ENCODE results near the gene HIPK2.

HIPK2 gene

GRCh38 chr7:139693651-139694388 lies 84.0 kb downstream of the HIPK2 start:
- no peak for DNase-seq
- no peak overlapping the region for H3K4ac ChIP-seq (ENCODE audit: low read depth, low read length)
- no peaks in the 10 kb centered on the region for H3K4me1 ChIP-seq (ENCODE audit: control insufficient read depth, low read depth, low read length)
- no peak overlapping the region for H3K4me2 ChIP-seq (ENCODE audit: low read length)
- H3K79me2 ChIP-seq (ENCODE audit: control insufficient read depth, insufficient read depth, low read length) = no peaks in the 10 kb centered on the region
- no peak overlapping the region for H3K56ac ChIP-seq (ENCODE audit: low read length)
- no peak overlapping the region for H3K18ac ChIP-seq (ENCODE audit: low read length)
- no peak overlapping the region for H3K9ac ChIP-seq (ENCODE audit: low read length)
- no peak overlapping the region for H3K27ac ChIP-seq (ENCODE audit: low read depth, low read length)
- no peaks in the 10 kb centered on the region for H3K79me1 ChIP-seq (ENCODE audit: low read length)
- no peak overlapping the region for H4K5ac ChIP-seq (ENCODE audit: low read length)
- no peak overlapping the region for H3K23ac ChIP-seq (ENCODE audit: low read length)
- no peak overlapping the region for H4K8ac ChIP-seq (ENCODE audit: low read depth, low read length)
- WGBS (ENCODE audit: extremely low coverage, insufficient coverage, low lambda C conversion rate) = no CpG with 5 or more reads among the region's 8 CpGs
- no peak overlapping the region for H2BK120ac ChIP-seq (ENCODE audit: low read depth, low read length)
- H3K36me3 ChIP-seq (ENCODE audit: control insufficient read depth, insufficient read depth, low read length) = no peaks in the 10 kb centered on the region
- H2BK15ac ChIP-seq (replicated peaks; ENCODE audit: low read depth) = no peak overlapping the region
- no peak overlapping the region for H2BK5ac ChIP-seq (ENCODE audit: low read length)
- H2AK5ac ChIP-seq (ENCODE audit: low read length) = no peak overlapping the region
- no peak overlapping the region for H3K4me3 ChIP-seq (ENCODE audit: low read length)
- H3K27me3 ChIP-seq (ENCODE audit: insufficient read depth, low read length, poor library complexity) = no peaks in the 10 kb centered on the region

DNA sequence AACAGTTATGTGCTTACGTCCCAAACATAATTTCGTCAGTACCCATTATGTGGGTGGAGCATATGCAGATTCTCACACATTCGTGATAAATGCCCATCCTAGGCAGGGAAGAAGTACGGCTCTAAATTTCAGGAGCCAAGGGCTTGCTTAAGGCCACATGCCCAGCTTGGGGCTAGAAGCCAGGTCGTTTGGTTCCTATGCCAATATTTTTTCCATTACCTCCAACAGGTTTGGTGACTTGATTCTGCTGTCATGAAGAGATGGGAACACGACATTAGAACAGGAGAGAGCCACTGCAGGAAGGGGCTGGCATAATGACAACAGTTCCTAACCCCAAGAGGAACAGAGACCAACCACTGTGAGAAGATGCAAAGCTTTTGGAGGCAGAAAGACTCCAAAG lies 85.1 kb downstream of the HIPK2 start:
- DNase-seq = no peak
- H4K8ac ChIP-seq (ENCODE audit: low read depth, low read length) = no peak overlapping the region
- no peak overlapping the region for H3K56ac ChIP-seq (ENCODE audit: low read length)
- no peak overlapping the region for H3K18ac ChIP-seq (ENCODE audit: low read length)
- WGBS (ENCODE audit: extremely low coverage, insufficient coverage, low lambda C conversion rate) = no CpG with 5 or more reads among the region's 6 CpGs
- no peaks in the 10 kb centered on the region for H3K4me1 ChIP-seq (ENCODE audit: control insufficient read depth, low read depth, low read length)
- no peak overlapping the region for H3K27ac ChIP-seq (ENCODE audit: low read depth, low read length)
- no peak overlapping the region for H3K4ac ChIP-seq (ENCODE audit: low read depth, low read length)
- no peak overlapping the region for H2BK120ac ChIP-seq (ENCODE audit: low read depth, low read length)
- no peaks in the 10 kb centered on the region for H3K79me1 ChIP-seq (ENCODE audit: low read length)
- no peak overlapping the region for H2BK15ac ChIP-seq (replicated peaks; ENCODE audit: low read depth)
- no peak overlapping the region for H4K5ac ChIP-seq (ENCODE audit: low read length)
- no peaks in the 10 kb centered on the region for H3K79me2 ChIP-seq (ENCODE audit: control insufficient read depth, insufficient read depth, low read length)
- H3K36me3 ChIP-seq (ENCODE audit: control insufficient read depth, insufficient read depth, low read length) = no peaks in the 10 kb centered on the region
- no peaks in the 10 kb centered on the region for H3K27me3 ChIP-seq (ENCODE audit: insufficient read depth, low read length, poor library complexity)
- no peak overlapping the region for H3K4me2 ChIP-seq (ENCODE audit: low read length)
- H3K9ac ChIP-seq (ENCODE audit: low read length) = no peak overlapping the region
- H3K23ac ChIP-seq (ENCODE audit: low read length) = no peak overlapping the region
- H3K4me3 ChIP-seq (ENCODE audit: low read length) = no peak overlapping the region
- no peak overlapping the region for H2AK5ac ChIP-seq (ENCODE audit: low read length)
- no peak overlapping the region for H2BK5ac ChIP-seq (ENCODE audit: low read length)

DNA sequence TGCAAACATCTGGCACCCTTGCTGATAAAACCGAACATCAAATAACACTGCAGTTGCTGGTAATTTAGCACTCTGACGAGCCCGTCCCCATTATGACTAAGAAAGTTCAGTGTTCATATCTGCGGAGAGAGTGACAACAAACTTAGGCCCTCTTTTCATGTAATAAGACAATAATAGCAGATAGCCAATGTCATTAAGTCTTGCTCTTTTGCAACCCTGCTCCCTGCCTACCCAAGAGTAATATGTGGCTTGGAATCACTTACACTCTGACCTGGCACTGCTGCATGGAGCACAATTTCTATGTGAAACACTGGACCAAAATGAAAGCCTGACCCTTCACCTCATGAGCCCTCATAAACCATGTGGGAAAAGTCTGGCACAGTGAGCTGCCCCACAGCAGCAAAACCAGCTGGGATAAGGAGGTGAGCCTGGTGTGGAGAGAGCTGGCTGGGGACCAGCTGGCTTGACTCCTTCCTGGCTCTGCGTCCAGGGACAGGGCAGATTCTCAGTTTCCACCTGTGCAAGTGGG lies 86.5 kb downstream of the HIPK2 start:
- no peak for DNase-seq

DNA sequence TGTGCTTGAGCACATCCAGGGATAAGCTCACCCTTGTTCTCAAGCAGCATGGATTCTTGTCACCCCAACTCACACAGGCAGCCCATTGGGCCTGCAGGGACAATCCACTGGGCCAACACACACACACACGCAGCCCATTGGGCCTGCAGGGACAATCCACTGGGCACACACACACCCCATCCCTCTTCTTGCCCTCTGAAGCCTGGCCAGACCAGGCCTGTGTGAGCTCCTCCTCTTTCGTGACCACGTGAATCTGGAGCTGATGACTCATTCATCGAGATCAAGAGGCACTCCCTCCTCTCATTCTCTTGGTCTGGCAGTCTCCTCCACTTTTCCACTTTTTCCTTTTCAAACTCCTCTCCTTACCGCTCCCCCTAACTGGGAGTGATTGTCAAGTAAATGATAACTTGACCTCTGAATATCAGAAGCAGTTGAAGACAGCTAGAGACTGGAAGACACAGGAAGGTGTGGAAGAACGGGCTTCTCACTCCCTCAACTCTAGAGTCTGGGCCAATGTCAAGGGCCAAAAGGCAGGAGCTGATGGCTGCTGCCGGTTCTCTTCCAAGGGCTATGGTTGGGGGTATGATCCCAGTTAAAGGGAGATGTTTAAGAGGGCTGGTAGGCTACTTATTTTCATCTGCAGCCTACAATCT lies 89.7 kb downstream of the HIPK2 start:
- H3K4me3 ChIP-seq (ENCODE audit: low read length) = no peak overlapping the region
- no peaks in the 10 kb centered on the region for H3K27me3 ChIP-seq (ENCODE audit: insufficient read depth, low read length, poor library complexity)
- no peak overlapping the region for H4K5ac ChIP-seq (ENCODE audit: low read length)
- H3K36me3 ChIP-seq (ENCODE audit: control insufficient read depth, insufficient read depth, low read length) = no peaks in the 10 kb centered on the region
- peak; percentile 44 for DNase-seq
- no peaks in the 10 kb centered on the region for H3K79me2 ChIP-seq (ENCODE audit: control insufficient read depth, insufficient read depth, low read length)
- no peak overlapping the region for H3K56ac ChIP-seq (ENCODE audit: low read length)
- H3K79me1 ChIP-seq (ENCODE audit: low read length) = no peaks in the 10 kb centered on the region
- H3K18ac ChIP-seq (ENCODE audit: low read length) = no peak overlapping the region
- H2BK5ac ChIP-seq (ENCODE audit: low read length) = no peak overlapping the region
- WGBS (ENCODE audit: extremely low coverage, insufficient coverage, low lambda C conversion rate) = no CpG with 5 or more reads among the region's 7 CpGs
- H3K23ac ChIP-seq (ENCODE audit: low read length) = no peak overlapping the region
- H4K8ac ChIP-seq (ENCODE audit: low read depth, low read length) = no peak overlapping the region
- H3K27ac ChIP-seq (ENCODE audit: low read depth, low read length) = no peak overlapping the region
- H2AK5ac ChIP-seq (ENCODE audit: low read length) = no peak overlapping the region
- no peak overlapping the region for H2BK120ac ChIP-seq (ENCODE audit: low read depth, low read length)
- no peak overlapping the region for H3K4me2 ChIP-seq (ENCODE audit: low read length)
- no peak overlapping the region for H3K9ac ChIP-seq (ENCODE audit: low read length)
- H3K4me1 ChIP-seq (ENCODE audit: control insufficient read depth, low read depth, low read length) = no peaks in the 10 kb centered on the region
- no peak overlapping the region for H2BK15ac ChIP-seq (replicated peaks; ENCODE audit: low read depth)
- no peak overlapping the region for H3K4ac ChIP-seq (ENCODE audit: low read depth, low read length)

More for the DNA sequence above, 86.5 kb downstream of the HIPK2 start:
- no peak overlapping the region for H2BK120ac ChIP-seq (ENCODE audit: low read depth, low read length)
- no peak overlapping the region for H3K18ac ChIP-seq (ENCODE audit: low read length)
- H3K79me2 ChIP-seq (ENCODE audit: control insufficient read depth, insufficient read depth, low read length) = no peaks in the 10 kb centered on the region
- H3K27me3 ChIP-seq (ENCODE audit: insufficient read depth, low read length, poor library complexity) = no peaks in the 10 kb centered on the region
- no peak overlapping the region for H3K27ac ChIP-seq (ENCODE audit: low read depth, low read length)
- no peak overlapping the region for H3K4ac ChIP-seq (ENCODE audit: low read depth, low read length)
- WGBS (ENCODE audit: extremely low coverage, insufficient coverage, low lambda C conversion rate) = no CpG with 5 or more reads among the region's 5 CpGs
- no peaks in the 10 kb centered on the region for H3K79me1 ChIP-seq (ENCODE audit: low read length)
- no peak overlapping the region for H3K9ac ChIP-seq (ENCODE audit: low read length)
- H2AK5ac ChIP-seq (ENCODE audit: low read length) = no peak overlapping the region
- H3K4me3 ChIP-seq (ENCODE audit: low read length) = no peak overlapping the region
- H4K5ac ChIP-seq (ENCODE audit: low read length) = no peak overlapping the region
- no peak overlapping the region for H3K23ac ChIP-seq (ENCODE audit: low read length)
- H3K4me2 ChIP-seq (ENCODE audit: low read length) = no peak overlapping the region
- no peak overlapping the region for H2BK5ac ChIP-seq (ENCODE audit: low read length)
- H3K4me1 ChIP-seq (ENCODE audit: control insufficient read depth, low read depth, low read length) = no peaks in the 10 kb centered on the region
- H3K36me3 ChIP-seq (ENCODE audit: control insufficient read depth, insufficient read depth, low read length) = no peaks in the 10 kb centered on the region
- no peak overlapping the region for H2BK15ac ChIP-seq (replicated peaks; ENCODE audit: low read depth)
- H3K56ac ChIP-seq (ENCODE audit: low read length) = no peak overlapping the region
- no peak overlapping the region for H4K8ac ChIP-seq (ENCODE audit: low read depth, low read length)

- Histone ChIP-seq H3K36me3 (ENCODE audit: control insufficient read depth, insufficient read depth, low read length) (no peaks in the 10 kb centered on the region), H3K9ac (ENCODE audit: low read length) (no peak overlapping the region), H3K4me3 (ENCODE audit: low read length) (no peak overlapping the region), H3K79me2 (ENCODE audit: control insufficient read depth, insufficient read depth, low read length) (no peaks in the 10 kb centered on the region), H3K27me3 (ENCODE audit: insufficient read depth, low read length, poor library complexity) (no peaks in the 10 kb centered on the region), H3K4me2 (ENCODE audit: low read length) (no peak overlapping the region), H3K79me1 (ENCODE audit: low read length) (no peaks in the 10 kb centered on the region), H3K27ac (ENCODE audit: low read depth, low read length) (no peak overlapping the region), H4K5ac (ENCODE audit: low read length) (no peak overlapping the region), H4K8ac (ENCODE audit: low read depth, low read length) (no peak overlapping the region), H2AK5ac (ENCODE audit: low read length) (no peak overlapping the region), H2BK15ac (replicated peaks; ENCODE audit: low read depth) (no peak overlapping the region), H2BK5ac (ENCODE audit: low read length) (no peak overlapping the region), H3K23ac (ENCODE audit: low read length) (no peak overlapping the region), H3K4me1 (ENCODE audit: control insufficient read depth, low read depth, low read length) (peaks cover 2% of the 10 kb centered on the region), H3K4ac (ENCODE audit: low read depth, low read length) (no peak overlapping the region), H3K18ac (ENCODE audit: low read length) (no peak overlapping the region), H3K56ac (ENCODE audit: low read length) (no peak overlapping the region), H2BK120ac (ENCODE audit: low read depth, low read length) (no peak overlapping the region)
- DNase-seq = no peak
Measured at GRCh38 chr7:139687211-139687954, 90.4 kb downstream of the HIPK2 start.
